HUDEP-2 (cell line): ENCODE measurements around the gene FKBP2.

ENCODE experiments used
- DNase-seq, 76 experiments: peaks; one replicate each; lab custom pipeline; 2025; ENCODE audit not compliant: unreplicated experiment in 76 of 76; lab: John Stamatoyannopoulos, UW

FKBP2 gene

DNA sequence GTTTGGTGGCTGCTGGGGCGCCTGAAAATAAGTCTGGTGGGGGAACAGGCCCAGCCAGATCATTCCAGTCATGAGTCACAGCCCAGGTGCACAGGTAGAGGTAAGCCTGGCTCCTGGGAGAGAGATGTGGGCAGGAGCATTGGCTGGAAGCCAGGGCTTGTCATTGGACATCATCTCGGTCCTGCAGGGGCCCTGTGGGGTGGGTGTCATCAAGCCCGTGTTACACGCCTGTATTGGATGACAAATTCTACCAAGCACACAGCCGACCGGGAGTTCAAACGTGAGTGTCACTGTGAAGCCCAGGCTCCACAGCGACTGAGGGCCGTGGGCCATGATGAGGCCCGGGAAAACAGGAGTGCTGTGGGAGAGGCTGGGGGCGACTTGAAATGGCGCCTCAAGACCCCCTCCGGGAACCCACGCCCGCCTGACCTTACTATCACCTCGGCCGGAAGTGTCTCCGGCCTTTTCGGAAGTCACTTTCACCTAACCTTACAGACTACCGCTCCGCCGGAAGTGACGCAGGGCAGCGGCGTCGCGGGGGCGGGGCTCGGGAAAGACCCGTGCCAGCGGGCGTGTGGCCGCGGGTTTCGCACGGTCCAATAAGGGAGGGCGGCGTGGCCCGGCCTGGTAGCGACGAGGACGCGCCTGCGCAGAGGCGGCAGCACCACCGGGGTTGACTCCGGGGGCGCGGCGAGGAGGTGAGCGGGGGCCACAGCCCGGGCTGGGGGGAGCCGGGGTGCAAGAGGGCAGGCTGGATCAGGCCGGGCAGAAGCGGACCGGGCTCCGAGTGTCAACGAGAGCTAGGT is at the start of gene FKBP2:
Gene FKBP2, plus strand, starts transcription at position 661 of the 806 bp plus-strand sequence. CDS start 1,293 bp downstream, outside the sequence.
- peak in 73 of 76 experiments; percentile 43 to 98 (median 95) for DNase-seq

DNA sequence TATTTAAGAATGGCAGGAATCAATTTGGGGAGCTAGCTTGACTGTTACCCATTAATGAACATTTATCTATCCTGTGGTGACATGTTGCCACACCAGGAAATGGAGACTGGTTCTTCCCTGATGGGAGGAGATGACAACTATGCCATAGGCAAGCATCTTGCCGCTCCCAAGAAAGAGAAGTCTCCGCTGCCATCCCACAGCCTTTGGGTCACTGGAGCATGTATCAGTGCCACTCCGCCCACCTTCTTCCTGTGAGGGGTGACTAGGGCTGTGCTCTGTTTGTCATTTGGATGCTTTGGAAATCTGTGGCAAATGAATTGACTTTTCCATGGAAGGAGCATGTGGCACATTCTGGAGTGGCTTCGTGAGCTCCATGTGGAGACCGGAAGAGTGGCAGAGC is 48.5 kb upstream of the FKBP2 start:
- no peak for DNase-seq

GRCh38 chr11:64196626-64197025 is 44.3 kb upstream of the FKBP2 start:
- DNase-seq = no peak

- DNase-seq = no peak
These were observed 42.4 kb upstream of the FKBP2 start for GRCh38 chr11:64198511-64198910.

DNA sequence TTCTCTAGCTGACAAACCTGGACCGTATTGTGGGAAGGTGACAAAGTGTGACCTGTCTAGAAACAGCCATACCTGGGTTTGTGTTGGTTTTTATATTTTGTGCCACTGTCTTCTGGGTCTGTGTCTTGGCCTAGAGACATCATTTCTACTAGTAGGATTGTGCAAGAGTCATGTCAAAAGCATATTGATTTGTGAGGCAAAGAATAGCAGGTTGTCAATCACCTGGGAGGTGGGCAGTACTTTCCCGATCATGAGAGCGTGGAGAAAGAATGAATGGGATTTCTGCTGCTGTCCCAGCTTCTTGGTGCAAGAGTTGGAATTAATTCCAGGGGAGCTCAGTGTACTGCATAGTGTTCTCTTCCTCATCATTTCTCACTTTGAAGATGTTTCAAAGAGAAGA is 39.4 kb upstream of the FKBP2 start:
- no peak for DNase-seq

GRCh38 chr11:64202992-64203391 is 37.9 kb upstream of the FKBP2 start:
- DNase-seq = no peak

DNA sequence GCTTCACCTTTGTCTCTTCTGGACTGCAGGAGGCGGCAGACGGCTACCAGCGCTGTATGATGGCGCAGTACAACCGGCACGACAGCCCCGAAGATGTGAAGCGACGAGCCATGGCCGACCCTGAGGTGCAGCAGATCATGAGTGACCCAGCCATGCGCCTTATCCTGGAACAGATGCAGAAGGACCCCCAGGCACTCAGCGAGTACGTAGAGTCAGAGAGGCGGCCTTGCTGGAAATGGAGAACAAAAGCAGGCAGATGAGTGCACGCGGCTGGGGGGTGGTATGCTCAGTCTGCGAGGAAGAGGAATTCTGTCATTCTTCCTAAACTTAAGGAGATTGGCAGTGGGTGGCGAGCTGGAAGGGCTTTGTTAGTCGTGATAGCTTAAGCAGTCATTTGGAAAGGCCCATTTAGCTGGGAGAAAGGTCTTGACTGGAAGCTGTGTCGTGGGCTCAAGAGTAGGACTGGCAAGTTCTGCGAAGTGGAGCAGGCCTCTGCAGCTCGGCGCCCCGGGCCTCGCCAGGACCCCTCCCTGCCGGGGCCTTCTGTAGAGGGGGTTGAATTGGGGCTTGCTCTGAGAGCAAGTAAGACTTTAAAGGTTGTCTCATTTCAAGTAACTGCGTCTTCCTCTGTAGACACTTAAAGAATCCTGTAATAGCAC is 37.3 kb upstream of the FKBP2 start:
- no peak for DNase-seq

GRCh38 chr11:64204080-64204440 is 36.8 kb upstream of the FKBP2 start:
- no peak for DNase-seq

DNA sequence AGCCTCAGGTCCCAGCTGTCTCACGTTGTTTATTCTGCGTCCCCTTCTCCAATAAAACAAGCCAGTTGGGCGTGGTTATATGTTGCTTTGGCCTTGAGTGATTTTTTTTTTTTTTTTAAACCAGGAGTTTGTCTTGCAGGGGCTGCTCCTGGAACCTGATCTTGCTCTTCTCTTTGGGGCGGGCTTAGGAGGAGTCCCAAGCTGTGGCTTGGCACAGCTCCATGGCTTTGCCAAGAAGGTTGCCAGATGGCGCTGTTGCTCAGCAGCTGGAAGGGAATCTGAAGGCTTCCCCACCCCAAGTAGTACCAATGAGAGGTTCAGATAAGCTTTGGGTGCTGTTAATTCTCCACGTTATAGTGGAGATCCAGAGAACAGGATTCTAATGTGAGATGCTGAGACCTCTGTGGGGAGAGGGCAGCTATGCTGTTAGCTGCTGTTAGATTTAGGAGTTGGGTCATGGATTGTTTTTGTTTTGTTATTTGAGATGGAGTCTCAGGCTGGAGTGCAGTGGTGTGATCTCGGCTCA is 36.4 kb upstream of the FKBP2 start:
- DNase-seq = peak in 71 of 76 experiments; percentile 44 to 94 (median 84)

DNA sequence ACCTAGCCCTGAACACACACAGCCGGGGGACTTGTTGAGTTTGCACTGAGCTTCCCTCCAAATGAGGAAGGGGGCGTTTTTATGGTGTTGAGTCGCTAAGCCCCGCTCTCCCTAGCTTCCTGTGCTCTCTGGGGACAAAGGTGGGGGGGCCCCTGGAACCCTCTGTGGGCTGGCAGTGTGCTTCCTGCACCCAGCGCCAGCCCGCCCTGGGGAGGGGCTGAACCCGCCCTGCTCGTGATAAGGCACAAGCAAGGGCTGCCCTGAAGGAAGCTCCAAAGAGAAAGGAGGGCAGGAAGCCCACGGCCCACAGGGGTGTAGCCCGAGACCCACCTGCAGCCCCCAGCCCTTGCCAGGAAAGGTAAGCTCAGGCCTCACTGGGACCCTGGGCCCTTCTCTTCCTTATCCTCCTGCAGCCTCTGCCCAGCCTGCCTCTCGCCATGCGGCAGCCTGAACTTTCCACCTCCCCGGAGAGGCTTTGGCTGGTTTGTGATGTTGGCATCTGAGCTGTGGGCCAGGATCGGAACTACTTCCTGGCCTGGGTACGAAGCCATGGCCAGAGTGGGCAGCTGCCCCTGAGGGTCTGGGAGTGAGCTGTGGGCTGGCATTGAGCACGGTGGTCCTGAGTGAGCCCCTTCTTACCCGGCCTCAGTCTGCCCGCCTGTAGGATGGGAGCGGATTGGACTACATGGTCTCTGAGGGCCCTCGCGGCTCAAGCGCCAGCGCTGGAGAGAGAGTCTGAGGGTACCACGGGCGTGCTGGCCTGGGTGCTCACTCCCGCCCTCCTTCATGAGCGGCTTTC is 34.2 kb upstream of the FKBP2 start, which contains the start of gene FERMT3:
Gene FERMT3, plus strand, starts transcription at position 265 of the 799 bp plus-strand sequence. CDS start 644 bp downstream, outside the sequence.
- peak in 68 of 76 experiments; percentile 20 to 81 (median 65) for DNase-seq

- peak in 61 of 76 experiments; percentile 8 to 81 (median 48) for DNase-seq
These were observed 33.4 kb upstream of the FKBP2 start for GRCh38 chr11:64207256-64208085.

- DNase-seq = no peak
These were observed 32.7 kb upstream of the FKBP2 start for GRCh38 chr11:64208086-64208795.

DNA sequence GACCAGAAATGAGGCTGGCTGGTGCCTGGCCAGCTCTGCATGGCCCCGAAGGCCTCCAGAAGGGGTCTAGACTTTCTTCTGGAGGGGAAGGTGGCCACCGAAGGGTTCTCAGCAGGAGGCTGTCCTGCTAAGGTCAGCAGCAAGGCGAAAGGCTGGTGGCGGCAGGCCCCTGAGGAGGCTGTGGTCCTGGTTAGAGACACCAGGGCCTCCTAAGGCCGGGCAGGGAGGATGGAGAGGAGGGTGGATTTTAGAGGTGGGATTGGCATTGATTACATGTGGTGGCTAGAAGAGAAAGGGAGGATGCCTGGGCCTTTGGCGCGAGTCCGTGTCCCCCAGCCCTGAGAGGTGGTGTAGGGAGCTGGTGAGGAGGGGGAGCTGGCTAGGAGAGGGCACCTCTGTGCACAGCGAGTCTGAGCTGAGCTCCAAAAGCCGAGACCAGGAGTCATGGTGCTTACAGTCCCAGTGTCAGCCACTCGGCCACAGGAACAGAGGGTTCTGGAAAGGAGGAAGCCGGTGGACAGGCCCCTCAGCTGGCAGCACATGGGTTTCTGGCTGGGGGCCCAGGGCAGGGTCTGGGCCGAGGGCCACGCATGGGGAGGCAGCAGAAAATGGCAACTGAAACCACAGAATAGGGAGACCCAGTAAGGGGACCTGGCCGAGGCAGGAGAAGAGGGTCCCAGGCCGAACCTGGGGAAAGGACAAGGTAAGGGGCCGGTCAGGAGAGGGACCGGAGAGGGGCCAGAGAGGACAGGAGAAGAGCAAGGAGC is 31.9 kb upstream of the FKBP2 start:
- no peak for DNase-seq

GRCh38 chr11:64209563-64209843 is 31.4 kb upstream of the FKBP2 start:
- DNase-seq = no peak

DNA sequence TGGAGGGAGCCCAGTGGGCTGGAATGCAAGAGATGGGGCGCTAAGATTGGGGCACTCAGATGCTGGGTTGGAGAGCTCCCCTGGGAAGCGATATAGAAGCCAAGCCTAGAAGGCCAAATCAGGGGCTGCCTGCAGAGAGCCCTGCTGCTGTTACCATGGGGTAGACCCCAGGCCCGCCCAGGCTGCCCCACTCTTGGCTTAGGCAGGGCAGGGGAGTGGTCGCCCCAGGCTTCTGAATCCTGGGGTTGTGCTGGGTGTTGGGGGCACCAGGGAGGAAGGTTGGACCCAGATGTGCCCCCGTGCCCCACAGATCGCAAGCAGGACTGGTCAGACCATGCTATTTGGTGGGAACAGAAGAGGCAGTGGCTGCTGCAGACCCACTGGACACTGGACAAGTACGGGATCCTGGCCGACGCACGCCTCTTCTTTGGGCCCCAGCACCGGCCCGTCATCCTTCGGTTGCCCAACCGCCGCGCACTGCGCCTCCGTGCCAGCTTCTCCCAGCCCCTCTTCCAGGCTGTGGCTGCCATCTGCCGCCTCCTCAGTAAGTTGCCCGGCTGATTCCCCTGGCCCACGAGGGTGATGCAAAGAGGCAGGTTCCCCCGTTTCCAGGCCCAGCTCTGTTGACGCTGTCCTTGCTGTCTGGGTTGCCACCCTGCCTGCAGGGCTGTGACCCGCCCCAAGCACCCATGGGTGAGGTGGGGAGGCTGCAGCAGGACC is 30.4 kb upstream of the FKBP2 start:
- DNase-seq = no peak

DNA sequence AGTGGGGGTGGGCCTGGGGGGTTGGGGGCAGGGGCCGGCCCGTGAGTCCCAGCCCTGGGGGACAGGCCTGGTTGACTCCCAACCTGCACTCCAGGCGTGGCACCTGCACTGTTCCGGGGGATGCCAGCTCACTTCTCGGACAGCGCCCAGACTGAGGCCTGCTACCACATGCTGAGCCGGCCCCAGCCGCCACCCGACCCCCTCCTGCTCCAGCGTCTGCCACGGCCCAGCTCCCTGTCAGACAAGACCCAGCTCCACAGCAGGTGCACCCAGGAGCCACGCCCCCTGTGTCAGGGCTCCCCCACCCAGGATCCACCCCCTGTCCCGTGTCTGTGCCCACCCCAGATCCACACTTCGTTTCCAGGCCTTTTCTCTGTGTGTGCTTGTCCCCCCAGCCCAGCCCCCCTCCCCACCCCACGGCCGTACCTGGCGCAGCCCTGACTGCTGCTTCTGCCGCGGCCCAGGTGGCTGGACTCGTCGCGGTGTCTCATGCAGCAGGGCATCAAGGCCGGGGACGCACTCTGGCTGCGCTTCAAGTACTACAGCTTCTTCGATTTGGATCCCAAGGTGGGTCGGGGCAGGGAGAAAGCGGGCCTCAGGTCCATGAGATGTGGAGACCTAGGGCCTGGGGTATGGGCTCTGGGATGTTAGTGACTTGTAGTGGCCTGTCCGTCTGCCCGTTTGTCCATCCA is 29.6 kb upstream of the FKBP2 start:
- DNase-seq = no peak

GRCh38 chr11:64216879-64217278 is 24.0 kb upstream of the FKBP2 start:
- no peak for DNase-seq
